GM19025 (cell line): ENCODE measurements around the gene DUS1L.

Experiments used
- ATAC-seq: cut with Tn5 transposase; IDR thresholded peaks from one replicate; pipeline ENCODE4 v1.9.1; 2021; ENCODE audit warnings: mild to moderate bottlenecking, low read depth, moderate library complexity; ENCODE audit not compliant: unreplicated experiment

The DUS1L gene

DNA sequence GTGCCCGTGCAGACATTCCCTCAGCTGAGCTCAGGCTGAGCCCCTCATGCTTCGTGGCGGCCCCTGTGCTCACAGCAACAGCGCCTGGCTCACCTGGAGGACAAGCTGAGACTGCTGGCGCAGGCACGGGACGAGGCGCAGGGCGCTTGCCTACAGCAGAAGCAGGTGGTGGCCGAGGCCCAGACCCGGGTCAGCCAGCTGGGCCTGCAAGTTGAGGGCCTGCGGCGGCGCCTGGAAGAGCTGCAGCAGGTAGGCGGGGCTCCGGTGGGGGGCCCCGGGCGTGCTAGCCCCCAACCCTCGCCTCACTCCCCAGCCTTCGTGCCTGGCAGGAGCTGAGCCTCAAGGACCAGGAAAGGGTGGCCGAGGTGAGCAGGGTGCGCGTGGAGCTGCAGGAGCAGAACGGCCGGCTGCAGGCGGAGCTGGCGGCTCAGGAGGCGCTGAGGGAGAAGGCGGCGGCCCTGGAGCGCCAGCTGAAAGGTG is 35.6 kb downstream of the DUS1L start:
- ATAC-seq = no peak

DNA sequence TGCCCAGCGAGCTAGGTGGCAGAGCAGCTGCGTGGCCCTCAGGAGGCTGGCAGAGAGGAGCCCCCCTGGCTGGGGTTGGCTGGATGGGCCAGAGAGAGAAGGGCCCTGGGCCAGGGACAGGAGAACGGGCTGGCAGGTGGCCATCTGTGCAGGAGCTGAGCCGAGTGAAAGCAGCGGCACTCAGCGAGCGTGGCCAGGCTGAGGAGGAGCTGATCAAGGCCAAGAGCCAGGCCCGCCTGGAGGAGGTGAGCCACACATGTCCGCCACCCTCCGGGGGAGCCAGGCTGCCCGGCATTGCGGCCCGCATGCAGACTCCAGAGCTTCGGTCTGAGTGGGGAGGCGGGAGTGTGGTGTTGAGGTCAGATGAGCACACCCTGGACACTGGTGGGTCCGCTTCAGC is 36.2 kb downstream of the DUS1L start:
- ATAC-seq = no peak

DNA sequence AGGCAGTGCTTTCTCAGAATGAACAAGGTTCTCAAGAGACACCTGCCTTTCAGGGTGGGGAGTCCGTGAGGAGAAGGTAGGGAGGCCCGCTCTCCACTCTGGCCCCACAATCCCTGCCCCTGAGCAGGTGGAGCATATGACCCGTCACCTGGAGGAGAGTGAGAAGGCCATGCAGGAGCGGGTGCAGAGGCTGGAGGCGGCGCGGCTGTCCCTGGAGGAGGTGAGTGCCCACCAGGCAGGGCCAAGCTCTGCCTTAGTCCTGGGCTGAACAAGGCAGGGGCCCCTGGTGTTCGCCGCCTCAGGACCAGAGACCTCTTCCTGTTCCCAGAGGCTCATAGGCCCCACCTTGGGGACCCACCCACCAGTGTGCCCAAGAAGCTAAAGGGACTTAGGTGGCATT is 36.6 kb downstream of the DUS1L start:
- ATAC-seq = no peak

DNA sequence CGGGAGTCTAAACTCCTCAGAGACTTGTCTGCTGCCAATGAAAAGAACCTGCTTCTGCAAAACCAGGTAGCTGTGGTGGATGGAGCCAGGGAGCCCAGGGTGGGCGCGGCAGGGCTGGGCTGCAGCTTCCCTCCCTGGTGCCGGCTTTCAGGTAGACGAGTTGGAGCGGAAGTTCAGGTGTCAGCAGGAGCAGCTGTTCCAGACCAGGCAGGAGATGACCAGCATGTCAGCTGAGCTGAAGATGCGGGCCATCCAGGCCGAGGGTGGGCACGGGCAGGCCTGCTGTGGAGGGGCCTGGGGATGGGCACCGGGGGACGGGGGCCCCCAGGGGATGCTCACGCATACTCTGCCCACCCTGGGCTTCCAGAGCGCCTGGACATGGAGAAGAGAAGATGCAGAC is 37.4 kb downstream of the DUS1L start:
- ATAC-seq = no peak

DNA sequence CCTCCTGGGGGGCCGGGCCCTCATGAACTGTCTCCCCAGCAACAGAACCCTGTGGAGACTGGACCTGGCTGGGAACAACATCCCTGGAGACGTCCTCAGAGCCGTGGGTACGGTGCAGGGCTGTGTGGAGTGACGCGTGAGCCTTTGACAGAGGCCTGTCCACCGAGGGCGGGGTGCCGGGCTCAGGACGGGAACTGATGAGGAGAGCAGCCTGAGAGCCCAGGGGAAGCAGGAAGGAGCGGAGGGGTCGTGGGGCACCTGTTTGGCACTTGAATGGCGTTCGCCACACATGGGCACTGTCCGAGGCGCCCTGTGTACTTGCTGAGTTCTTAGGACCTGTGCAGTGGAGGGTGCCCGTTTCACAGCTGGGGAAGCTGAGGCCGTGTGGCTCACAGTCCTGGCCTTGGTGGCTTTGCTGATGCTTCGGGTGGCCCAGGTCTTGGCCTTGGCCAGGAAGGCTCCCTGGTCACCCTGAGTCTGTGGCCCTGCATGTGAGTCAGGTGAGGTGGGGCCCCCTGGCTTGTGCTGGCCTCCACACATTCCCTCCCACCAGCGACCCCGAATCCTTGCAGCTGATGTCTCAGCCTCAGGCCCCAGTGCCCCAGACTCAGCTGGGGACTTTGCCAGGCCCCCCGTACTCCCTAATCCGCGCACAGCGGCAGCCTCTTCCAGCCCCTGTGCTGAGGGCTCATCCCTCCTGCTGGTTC is 40.0 kb downstream of the DUS1L start:
- ATAC-seq = no peak

DNA sequence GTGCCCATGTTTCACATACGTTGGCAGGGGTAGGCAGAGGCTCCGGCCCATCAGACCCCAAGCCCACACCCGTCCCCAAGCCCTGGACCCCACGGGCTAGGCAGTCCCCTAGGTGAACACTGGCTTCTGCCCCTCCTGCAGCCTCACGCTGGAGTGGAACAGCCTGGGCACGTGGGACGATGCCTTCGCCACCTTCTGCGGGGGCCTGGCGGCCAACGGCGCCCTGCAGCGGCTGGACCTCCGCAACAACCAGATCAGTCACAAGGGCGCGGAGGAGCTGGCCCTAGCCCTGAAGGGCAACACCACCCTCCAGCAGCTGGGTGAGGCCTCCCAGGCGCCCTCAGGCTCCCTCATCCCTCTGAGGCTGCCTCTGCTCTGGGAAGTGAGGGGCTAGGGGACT is 40.7 kb downstream of the DUS1L start:
- ATAC-seq = no peak

DNA sequence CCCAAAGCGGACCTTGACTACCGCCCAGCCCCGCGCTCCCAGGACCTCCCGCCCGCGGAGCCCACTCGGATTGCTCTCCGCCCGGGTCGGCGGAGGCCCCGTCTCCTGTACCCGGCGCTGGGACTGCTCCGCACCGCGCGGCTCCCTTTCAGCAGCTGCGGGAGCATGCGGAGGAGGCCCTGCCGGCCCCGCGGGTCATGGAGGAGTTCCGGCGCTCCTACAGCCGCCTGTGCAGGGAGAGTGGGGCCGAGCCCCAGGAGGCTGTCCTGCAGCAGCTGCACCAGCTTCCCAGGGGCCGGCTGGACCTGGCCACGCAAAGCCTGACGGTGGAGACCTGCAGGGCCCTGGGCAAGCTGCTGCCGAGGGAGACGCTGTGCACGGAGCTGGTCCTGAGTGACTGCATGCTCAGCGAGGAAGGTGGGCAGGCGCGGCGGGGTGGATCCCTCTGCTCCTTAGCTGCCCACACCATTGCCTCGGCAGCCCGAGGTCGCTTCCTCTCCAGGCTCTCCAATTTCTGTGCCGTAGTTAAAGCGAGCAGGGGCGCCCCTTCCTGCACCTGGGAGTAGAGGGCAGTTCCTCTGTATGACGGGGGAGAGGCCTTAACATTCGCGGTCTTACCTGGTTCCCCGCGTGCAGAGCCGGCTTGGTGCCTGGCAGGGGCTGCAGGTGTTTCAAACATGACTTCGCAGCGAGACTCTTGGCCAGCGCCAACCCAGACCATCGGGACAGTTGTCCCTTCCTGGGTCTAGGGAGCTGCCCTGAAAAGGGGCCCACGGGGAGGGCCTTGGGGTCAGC is 42.0 kb downstream of the DUS1L start:
- ATAC-seq = peak; percentile 6

DNA sequence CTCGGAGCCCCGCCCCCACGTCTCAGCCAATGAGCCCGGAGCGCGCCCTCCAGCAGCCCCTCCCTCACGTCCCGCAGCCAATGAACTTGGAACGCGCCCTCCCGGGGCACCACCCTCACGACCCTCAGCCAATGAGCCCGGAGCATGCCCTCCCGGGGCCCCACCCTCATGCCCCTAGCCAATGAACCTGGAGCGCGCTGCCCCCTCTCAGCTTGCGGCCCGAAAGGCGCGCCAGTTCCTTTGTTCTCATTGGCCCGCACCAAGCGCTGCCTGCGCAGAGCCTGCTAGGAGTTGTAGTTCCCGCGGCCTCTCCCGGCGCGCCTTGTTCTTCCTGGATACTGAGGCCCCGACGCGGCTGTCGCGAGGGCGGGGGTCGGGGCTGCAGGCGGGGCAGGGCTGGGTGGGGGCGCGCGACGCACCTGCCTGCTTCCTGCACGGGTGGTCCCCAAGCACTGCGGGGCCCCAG is 42.6 kb downstream of the DUS1L start, which contains the start of gene LRRC45:
TSS of gene LRRC45 (plus strand) at position 325 of the 466 bp plus-strand sequence. CDS start 339 bp downstream, outside the sequence.
- ATAC-seq = peak; percentile 89

DNA sequence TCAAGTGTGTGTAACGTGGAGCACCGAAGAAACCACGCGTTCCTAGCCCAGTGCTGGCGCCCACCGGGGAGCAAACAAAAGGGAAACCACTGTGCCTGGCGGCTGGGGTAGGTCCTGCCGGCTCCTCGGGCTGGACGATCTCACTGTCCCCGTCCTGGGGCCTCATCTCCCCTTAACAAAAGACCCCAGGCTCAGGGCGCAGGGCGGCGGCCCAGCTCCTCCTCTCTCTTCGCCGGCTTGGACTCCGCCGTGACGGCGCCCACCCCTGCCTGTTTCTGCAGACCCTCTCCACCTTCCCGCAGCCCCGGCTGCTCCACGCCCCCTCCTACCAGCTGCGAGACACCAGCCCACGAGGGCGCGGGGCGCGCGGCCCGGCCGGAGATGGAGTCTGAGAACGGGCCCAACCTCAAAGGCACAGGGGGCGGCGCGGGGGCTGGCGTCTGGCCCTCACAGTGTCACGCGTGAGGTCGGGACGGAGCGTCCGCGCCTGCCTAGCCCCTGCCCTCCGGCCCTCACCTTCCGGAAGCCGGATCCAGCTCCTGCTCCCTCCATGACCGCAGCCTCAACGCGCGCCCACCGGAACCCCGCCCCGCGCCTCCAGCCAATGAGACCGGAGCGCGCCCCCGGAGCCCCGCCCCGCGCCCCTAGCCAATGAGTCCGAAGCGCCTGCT is 43.2 kb downstream of the DUS1L start, which contains the start of gene CENPX:
TSS of gene CENPX (minus strand) at position 569 of the 671 bp plus-strand sequence. CDS start at position 552, 17 bp downstream.
- no peak for ATAC-seq

DNA sequence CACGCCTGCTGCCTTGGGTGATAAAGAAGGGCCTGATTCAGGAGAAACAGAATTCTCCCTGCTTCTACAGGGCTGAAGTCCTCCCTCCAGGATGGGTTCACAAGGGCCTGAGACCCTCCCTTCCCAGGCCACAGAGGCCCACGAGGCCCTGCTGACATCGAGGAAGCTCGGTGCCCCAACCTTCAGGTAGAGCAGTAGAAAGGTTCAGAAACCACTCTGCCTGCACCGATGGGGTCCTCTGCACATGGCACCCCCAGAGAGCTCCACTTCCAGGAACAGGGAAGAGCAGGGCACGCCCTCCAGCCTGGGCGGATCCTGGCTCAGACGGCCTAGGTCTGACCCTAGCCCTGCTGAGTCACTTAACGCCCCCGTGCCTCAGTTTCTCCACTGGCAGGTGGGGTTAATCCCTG is 43.7 kb downstream of the DUS1L start:
- no peak for ATAC-seq

DNA sequence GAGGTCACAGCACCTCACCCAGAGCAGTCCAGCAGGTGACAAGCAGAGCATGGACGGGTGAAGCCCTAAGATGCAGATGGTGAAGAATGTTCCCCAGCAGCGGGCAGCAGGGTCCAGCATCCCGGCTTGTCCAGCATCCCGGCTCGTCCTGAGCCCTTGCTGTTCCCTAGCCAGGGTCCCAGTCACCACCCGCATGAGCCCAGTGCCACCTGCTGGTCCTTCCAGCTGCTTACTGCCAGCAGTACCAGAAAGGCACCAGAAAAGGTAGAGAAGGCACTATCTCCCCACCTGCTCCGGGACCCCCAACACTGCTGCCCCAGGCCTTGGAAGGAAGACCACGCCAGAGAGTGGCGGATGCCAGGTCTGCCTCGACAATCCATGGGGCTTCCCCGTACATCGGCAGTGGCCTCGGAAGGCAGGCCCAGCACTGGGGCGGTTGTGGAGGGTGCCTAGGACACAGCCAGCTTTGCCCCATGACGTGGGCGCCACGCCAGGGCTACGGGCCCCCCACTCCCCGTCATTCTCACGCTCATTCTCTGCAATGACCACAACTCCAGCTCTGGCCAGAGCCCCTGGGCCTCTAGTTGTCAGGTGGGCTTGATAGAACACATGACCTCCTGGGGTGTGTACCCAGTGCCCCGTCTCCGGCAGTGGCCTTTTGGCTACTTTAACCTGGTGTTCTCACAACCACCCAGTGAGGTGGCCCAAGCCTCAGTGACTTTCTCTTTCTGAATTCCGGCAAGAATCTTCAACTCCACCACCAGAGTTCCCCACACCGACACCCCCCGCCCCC is 44.3 kb downstream of the DUS1L start:
- ATAC-seq = no peak

DNA sequence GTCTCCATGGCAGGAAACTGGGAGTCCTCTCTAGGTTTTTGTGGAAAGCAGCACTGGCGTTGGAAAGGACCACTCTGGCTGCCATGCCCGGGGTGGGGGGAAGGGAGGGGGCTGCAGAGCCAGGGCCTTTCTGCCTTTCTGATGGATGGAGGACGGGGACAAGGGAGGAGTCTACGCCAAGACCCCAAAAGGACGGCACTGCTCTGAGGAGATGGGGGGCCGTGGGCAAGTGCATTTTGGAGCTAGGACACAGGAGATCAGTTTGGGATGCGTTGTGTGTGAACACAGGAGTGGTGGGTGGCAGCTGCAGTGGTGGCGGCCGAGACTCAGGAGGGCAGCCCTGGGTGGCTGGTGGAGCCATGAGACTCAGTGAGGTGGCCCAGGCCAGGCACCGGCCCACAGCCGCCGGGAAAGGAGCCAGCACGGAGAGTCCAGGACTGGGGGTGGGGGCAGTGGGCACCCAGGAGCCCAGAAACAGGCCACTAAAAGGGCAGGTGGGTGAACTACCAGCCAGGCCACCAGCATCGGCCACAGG is 45.0 kb downstream of the DUS1L start:
- ATAC-seq = no peak

DNA sequence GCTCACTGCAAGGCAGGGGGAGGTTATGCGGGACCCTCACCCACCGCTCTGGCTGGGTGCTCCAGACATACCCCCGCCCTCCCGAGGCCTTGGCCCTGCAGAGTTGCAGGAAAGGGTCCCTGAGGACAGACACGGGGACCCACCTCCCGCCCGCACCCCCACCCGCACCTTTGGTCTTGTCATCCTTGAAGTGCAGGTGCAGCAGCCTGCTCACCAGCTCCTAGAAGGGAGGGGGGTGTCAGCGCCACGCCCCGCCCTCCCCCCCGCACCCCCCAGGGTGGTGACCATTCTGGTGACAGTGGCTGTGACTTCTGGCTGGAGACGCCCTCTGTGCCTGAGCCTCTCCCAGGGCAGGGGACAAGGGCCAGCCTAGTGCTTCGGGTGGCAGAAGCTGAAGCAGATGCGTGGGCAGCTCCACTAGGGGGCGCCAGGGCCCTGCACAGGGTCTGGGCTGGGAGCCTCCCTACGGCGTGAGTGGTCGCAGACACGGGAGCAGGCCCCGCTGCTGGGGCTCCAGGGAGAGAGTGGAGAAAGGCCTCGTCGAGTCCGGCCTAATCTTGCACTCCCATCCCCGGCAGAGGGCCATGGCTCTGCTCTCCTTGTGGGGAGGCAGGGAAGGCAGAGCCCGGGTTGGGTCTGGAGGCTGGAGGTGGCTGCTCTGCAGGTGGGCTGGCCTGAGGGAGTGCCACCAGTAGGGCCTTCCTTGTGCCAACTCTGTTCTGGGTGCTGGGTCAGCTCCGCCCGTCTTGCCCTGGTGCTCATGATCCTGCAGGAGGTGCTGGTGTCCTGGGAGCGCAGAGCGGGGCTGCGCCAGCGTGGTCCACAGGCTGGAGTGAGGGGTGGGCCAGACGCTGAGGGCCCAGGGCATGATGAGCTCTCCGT is 45.7 kb downstream of the DUS1L start:
- no peak for ATAC-seq

DNA sequence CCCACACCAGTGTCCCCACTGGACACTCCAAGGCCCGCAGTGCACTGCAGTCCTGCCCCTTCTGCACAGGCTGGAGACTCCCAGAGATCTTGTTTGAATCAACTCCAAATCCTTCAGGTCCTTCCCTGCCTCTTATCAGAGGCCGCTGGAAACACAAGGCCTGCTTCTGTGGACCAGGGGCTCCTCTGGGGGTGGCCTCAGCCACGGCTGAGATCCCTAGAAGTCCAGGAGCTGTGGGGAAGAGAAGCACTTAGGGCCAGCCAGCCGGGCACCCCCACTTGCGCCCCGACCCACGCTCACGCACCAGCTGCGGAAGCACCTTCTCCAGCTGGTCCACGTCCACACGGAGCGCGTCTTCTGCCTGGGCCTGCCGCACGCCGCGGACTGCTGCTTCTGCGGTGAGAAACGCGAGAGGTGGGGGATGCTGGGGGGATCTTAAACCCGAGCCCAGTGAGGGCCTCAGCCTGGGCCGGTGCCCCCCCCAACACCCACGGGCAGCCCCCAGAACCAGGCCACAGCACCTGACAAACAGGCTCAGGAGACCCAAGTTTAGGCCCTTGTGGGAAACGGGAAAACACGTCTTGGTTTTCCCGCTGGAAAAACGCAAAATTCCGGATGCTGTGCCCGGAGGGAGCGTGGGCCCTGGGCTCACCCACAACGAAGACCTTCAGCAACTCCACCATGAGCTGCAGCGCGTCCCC is 46.5 kb downstream of the DUS1L start:
- ATAC-seq = no peak

DNA sequence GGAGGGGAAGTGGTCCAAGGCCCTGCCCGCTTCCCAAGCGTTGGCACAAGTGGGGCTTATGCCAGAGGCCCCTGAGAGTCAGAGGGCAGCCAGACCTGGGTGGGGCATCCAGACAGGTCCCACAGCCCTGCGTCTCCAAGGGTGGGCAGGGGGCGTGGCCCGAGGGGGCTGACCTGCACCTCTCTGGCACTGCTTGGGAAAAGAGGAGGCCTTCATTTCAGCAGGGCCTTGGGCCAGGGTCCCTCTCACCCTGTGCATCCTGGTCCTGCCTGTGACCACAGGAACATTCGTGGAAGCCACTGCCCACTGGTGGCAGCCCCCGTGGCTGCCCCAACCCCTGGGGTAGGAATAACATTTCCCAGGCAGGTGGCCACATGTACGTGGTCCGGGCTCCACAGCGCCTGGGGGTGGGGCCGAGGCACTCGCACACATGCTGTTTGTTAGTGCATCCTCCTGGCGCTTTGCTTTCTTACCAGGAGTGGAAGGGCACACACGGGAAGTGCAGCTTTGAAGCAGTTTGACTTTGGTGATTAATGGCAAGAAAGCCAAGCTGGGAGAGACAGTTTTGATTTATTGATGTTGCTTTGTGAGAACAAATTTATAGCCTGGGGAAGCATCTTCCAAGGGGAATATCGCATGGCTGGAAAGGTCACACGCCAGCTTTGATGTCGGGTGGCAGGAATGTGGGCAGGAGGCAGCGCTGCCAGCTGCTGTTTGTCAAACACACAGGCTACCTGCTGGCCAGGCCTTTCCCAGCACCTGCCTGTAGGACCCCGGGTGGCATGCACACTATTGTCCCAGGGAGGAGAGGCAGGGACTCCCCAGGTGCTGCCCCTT is 47.2 kb downstream of the DUS1L start:
- no peak for ATAC-seq

DNA sequence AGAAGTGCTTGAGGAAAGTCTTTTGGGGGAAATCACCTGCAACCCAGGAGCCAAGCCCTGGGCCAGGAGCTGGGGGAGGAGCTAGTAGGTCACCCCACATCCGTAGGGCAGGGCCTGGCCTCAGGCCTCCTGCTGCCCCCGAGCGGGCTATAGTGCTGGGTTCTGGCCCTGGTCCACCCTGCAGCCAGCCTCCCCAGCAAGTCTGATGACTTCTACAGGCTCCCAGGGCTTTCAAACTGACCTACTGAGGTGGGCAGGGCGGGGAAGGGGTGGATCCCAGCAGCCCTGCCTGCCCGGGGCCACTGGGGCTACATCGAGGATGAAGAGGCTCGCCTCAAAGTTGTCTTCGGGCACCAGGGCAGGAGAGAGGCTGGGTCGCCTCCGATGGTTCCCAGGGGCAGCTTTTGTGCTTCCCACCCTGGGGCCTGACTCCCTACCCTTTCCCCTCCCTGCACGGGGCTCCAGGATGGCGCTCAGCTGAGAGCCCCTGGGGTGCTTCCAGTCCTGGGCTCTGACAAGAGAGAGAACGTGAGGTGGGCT is 47.9 kb downstream of the DUS1L start:
- ATAC-seq = no peak

DNA sequence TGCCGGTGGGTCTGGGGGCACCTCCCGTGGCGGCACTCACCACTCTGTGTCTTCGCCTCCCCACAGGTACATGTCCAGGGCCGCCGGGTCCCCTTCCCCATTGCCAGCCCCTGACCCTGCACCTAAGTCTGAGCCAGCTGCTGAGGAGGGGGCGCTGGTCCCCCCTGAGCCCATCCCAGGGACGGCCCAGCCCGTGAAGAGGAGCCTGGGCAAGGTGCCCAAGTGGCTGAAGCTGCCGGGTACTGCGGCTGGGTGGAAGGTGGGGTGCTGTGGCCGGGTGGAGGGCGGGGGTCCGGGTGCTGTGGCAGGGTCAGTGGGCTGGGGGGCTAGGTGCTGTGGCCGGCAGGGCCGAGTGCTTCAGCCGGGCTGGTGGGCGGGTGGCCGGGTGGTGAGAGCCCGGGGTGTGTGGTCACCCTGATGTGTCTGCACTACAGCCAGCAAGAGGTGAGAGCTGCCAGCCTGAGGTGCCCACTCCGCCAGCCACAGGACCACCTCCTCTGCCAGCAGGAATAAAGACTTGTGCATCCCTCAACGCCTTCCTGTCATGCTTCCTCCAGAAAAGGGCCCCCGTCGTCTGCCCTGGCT is 48.6 kb downstream of the DUS1L start:
- ATAC-seq = no peak
